COLO829 (cell line): ENCODE data around the gene ZBP1.
A peak's percentile ranks its signal among the peaks of the same experiment; 100 is the strongest.
"Not testable (repeated sequence)": the region's sequence is repeated elsewhere in the genome, so short reads cannot be mapped to it uniquely, and the experiment has no call there.

Experiments used
- DNase-seq: peaks from one replicate; pipeline ENCODE4 v3.0.0; 2012; ENCODE audit warnings: low spot score

The ZBP1 gene

DNA sequence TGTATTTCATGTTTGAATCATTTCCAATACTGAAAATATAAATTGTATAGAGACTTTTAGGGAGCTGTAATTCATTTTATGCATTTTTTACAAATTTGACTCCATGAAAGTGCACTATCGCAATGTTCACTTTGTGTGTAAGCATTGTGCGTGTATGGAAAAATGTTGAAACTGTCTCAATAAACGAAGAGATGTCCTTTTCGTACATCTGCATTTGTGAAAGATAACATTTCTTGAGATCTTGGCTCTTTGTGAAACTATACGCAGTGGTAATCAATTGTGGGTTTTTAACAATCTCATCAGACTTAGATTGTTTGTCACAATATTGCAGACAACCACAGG is 18.6 kb upstream of the ZBP1 start:
- DNase-seq: no peak

DNA sequence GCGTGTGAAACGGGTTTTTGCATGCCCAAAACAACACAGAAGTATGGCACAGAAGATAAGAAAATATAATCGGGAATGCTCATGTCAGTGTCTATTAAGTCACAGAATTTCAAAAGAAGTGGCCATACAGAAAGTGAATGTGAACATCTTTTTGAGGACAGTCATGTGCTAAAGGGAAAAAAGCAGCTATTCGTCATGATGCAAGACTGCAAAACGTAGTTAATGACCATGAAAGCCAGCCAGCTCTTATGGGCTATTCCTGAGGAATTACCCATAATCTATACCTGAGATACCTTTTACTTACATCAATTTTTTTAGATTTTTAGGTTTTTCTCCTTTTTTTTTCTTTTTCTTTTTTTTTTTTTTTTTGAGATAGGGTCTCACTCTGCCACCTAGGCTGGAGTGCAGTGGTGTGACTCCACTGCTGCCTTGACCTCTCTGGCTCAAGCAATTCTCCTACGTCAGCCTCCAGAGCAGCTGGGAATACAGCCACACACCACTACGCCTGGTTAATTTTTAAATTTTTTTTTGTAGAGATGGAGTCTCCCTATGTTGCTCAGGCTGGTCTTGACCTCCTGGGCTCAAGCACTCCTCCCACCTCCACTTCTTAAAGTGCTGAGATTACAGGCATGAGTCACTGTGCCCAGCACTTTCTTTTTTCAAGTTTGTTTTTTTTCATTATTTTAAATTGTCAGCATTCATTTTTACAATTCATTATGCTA is 18.1 kb upstream of the ZBP1 start:
- DNase-seq: no peak

DNA sequence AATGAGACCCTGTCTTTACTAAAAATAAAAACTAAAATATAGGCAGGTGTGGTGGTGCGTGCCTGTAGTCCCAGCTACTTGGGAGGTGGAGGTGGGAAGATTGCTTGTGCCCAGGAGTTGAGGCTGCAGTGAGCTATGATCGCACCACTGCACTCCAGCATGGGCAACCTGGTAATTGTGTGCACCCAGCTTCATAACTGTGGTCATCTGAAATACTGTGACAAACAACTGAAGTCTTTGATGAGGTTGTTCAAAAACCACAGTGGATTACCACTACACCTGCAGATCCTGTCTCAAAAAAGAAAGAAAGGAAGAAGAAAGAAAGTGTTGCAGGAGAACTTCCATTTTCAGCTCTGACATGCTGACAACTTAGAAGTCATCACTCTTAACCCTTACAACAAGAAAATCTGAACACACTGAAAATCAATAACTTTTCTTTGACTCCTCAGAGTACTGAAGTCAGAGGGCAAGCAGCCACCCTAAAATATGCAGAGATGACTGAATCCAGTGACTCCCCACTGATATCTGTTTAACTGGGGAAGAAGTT is 13.8 kb upstream of the ZBP1 start:
- no peak for DNase-seq

DNA sequence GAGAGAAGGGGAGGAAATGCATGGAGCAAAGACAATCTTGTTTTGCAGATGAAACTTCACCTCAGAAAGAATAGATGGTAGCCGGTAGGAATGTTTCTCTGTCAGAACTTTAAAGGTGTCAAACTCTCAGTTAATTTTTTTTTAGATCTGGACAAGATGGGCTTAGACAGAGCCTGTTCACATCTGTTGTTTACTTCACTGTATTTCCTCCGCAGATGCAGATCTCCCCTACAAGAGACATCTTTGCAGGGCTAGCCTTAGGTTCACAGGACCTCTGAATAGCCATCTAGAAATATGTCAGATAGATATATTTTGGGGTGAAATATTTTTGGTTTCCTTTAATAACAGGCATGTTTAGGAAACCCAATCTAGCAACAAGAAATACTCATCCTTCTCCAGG is 12.1 kb upstream of the ZBP1 start:
- no peak for DNase-seq

DNA sequence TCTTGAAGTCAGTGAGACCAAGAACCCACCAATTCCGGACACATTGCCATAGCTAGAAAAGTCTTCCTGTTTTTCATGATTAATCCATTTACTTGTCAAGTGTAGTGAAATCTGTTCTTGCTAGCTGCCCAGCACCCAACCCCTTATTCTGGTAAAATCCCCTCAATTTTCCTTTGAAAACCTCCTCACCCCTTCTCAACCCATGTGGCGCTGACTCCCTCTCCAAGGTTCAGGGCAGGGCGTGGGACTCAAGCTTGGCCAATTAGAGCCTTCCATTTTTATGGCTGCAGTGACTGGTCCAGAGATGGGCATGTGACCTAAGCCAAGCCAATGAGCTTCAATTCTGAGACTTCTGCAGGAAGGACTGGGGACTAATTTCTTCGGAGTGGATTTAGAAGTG is 9.8 kb upstream of the ZBP1 start:
- no peak for DNase-seq

DNA sequence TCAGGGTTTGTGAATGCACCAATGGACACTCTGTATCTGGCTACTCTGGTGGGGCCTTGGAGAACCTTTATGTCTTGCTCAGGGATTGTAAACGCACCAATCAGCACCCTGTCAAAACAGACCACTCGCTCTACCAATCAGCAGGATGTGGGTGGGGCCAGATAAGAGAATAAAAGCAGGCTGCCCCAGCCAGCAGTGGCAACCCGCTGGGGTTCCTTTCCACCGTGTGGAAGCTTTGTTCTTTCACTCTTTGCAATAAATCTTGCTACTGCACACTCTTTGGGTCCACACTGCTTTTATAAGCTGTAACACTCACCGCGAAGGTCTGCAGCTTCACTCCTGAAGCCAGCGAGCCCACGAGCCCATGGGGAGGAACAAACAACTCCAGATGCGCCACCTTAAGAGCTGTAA is 9.3 kb upstream of the ZBP1 start:
- DNase-seq: not testable (repeated sequence)

DNA sequence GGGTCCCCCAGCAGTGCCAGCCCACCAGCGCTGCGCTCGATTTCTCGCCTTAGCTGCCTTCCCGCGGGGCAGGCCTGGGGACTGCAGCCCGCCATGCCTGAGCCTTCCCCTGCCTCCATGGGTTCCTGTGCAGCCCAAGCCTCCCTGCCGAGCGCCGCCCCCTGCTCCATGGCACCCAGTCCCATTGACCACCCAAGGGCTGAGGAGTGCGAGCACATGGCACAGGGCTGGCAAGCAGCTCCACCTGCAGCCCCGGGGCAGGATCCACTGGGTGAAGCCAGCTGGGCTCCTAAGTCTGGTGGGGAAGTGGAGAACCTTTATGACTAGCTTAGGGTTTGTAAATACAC is 8.7 kb upstream of the ZBP1 start:
- not testable (repeated sequence) for DNase-seq

DNA sequence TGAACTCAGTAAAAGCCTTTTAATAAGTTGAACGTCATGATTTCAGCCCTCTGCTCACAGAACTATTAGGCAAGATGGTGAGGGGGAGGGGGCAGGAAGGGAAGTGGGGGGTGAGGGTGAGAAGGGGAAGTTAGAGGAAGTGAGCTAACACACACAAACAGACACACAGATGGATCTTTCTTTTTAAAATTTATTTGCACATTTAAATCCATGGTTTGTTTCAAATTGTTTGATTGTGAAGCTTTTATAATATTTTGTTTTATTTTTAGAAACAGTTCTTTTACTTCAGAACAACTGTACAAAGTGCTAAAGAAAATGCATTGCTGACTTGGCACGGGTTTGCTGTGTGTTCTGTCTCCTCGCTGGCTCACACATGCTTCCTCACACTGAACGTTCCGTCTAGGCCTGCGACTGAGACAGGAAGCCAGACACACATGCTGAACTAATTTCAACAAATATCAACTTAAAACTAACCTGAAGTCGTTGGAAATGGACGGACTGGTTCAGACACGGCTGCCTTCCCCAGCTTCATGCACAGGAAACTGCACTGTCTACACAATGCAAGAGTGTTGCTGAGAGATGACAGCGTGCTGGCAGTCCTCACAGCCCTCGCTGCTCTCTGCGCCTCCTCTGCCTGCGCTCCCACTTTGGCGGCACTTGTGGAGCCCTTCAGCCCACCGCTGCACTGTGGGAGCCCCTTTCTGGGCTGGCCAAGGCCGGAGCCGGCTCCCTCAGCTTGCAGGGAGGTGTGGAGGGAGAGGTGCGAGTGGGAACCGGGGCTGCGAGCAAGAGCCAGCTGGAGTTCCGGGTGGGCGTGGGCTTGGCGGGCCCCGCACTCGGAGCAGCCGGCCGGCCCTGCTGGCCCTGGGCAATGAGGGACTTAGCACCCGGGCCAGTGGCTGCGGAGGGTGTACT is 8.1 kb upstream of the ZBP1 start:
- no peak for DNase-seq

DNA sequence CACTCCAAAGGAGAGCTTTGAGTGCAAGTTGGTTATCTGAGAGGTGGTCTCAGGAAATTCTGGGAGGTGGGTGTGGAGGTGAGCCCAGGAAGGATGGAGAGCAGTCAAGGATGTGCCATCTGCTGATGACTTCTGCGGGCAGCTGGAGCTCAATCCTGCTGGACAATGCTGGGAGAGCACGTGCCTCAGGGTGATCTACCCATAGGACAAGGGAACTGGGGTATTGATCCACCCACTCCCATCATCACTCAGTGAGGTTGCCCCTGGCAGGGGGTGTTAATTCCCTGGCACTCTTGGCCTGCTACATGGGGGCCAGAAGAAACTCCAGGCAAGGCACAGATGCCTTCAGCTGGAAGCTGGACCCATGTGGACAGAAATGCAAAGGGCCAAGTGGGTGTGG is 7.1 kb upstream of the ZBP1 start:
- DNase-seq: no peak

DNA sequence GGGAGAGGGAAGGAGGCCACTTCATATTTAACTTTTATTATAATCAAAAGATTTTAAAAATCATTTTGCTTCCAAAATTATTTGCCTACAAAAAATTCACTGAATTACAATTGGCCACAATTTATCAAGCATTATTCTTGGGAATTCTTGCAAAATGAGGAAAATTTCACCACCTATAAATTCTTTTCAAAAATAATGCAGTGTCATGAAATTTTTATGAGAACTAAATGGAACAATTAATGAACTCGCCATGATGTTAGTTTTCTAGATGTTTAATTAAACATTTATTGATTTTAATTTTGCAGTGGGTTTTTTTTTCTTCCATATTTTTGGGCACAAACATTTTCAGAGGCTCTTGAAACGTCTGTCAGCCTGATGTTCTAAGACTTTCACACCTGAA is 5.8 kb upstream of the ZBP1 start:
- DNase-seq: no peak

DNA sequence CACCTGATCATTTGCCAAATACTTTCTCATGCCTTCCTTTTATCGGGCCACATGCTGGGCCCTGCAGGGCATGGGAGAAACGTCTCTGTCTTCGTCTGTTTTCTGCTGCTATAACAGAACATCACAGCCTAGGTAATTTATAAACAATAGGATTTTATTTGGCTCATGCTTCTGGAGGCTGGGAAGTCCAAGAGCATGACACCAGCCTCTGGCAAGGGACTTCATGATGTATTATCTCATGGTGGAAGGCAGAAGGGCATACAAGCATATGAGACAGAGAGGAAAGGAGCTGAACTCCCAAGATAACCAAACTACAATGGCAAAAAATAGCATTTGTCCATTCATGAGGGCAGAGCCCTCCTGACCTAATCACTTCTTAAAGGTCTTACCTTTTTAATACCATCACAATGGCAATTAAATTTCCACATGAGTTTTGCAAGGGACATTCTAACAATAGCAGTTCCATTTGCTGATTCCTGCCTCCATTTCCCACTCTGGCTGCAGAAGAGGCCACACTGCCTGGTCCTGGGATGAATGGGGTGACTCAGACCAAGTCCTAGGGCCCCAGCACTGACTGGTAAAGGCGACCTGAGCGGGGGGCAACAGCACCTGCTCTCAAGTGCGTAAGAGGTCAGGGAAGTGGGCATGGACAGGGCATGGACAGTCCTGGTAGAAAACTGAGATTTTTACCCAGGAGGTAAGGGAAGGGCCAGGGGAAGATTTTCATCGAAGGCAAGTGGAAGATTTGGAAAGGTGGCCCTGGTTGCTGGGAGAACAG is 5.1 kb upstream of the ZBP1 start:
- no peak for DNase-seq

DNA sequence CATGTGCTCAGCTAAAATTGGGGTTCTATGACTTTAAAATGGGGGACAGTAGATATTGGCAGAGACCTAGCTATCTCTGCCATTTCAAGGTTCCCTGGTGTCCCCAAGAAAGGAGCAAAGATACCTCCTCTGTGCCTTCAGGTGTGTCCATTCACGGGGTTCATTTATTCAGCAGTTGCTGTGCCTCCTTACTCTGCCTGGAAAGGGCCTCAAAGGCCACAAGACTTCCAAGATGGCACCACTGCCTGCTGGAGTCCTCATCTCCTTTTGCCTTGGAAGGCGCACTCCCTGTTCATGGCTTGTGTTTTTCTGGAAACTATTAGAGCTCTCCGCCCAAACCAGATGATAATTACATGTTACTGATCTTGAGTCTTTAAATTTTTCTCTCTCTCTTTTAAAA is 3.9 kb upstream of the ZBP1 start:
- DNase-seq: no peak

DNA sequence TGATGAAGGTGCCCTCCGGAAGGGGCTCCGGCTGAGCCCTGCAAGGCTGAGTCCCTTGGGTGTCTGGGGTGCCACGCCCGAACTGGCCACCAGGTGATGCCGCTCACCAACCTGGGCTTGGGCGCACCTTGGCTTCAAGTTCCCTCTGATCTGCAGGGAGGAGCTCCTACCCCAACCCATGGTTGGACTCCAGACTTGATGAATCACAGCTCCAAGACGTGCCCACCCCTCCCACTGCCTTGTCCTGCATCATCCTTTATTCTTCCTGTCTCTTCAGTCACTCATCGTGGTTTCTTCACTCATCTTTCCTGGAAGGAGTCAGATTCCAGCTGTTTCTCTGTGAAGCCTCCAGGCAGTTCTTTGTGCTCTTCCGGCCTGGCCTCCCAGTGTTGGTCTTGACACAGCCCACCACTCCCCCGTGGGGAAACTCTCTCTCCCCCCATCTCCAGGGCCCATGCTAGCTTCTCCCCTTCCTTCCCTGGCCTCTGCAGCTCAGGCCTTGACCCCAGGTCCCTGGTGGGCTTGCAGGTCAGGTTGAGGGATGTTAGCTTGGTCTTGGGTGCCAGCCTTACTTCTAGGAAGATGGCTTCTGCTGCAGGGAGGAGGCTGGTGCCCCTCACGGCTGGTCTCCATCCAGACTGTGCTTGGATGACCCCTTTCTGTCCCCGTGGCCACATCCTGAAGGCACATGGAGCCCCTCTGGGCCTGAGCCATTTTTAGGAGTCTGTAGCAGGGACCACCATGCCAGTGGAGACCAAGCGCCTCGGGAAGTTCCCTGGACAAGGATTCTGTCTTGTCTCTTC is 2.6 kb upstream of the ZBP1 start:
- DNase-seq: peak; percentile 82

DNA sequence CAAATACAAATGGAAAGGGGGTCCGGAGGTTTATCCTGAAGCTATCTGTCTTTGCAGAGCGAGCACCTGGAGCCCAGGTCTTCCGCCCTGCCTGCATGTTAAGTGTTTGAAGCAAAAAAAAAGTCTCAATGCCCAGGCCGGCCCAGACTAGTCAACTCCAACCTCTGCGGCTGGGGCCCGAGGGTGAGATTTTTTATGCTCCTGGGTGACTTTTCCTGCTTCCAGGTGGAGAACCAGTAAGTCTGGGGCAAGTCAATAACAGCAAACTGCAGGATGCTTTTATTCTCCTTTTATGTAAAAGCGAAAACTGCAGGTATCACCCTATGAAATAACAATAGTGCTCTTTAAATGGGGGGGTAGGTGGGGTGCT is 2.0 kb upstream of the ZBP1 start:
- no peak for DNase-seq

DNA sequence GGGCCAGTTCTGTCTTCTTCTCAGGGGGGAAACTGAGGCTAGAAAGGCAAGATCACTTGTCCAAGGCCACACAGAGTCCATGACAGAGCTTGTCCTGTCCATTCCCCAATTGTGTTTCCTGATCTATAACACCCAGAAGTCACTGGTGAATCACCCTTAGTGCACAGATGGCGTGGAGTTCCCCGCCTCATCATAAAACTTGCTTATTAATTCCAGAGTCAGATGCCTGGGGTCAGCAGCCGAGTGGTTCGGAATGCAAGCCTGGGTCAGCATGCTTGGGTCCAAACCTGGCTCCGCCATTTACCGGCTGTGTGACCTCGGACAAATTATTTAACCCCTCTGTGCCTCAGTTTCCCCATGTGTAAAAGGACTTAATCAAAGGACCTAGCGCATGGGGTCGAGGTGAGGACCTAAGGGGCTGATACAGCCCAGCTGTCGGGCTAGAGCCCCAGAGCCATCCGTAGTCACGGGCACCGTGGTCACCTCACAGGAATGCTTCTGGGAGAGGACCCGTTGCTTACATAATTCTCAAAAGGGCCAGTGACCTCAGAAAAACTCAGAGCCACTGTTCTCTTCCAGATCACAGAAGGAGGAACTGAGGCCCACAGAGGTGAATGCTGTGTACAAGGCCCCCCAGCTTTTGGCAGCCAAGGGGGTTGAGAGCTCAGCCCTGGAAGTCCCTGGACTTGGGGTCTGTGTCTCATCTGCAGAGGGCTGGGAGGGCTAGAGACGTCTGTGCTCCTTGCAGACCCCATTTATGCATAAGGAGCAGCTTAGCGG is 1.4 kb upstream of the ZBP1 start:
- DNase-seq: no peak

DNA sequence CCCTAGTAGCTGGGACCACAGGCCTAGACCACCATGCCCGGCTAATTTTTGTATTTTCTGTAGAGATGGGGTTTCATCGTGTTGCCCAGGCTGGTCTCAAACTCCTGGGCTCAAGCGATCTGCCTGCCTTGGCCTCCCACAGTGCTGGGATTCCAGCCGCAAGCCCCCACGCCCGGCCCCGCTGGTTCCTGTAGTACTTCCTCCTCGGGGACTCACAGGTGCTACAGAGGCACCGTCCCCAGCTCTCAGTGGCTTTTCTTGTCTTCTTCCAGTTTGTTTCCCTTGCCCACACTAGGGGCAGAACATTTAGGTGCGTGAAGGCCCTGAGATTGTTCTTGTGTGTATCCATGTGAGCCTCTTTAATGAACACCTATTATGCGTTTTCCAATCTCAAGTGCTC is 773 bp upstream of the ZBP1 start:
- DNase-seq: no peak

DNA sequence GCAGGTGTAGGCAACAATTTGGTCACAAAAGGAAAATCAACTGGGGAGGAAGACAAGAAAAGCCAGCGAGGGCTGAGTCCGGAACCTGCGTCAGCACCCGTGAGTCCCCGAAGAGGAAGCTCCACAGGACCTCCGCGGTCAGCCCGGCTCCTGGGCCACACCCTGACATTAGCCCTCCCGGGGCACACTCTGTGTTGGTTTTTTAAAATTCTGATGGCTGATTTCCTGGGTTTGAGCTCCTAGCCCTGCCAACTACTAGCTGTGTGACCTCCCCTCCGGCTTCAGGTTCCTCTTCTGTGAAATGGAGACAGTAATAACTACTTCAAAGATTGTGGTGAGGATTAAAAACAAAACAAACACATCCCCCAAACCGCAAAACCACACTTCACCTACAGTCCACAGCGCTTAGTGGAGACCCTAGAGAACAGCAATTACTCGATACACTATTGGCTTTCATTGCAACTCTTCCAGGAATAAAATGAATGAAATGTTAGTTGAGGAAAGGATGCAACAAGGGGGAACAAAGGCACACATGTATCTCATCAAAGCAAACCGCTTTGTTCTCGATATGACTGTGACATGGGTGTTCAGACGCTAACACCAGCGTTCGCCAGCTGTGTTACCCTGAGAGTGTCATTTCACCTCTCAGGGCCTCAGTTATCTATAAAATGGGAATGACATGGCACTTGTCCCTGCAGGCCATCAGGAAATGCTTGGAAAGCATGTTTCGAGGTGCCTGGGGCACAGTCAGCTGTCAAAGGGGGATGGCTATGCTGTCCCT is 985 bp downstream of the ZBP1 start:
- no peak for DNase-seq

DNA sequence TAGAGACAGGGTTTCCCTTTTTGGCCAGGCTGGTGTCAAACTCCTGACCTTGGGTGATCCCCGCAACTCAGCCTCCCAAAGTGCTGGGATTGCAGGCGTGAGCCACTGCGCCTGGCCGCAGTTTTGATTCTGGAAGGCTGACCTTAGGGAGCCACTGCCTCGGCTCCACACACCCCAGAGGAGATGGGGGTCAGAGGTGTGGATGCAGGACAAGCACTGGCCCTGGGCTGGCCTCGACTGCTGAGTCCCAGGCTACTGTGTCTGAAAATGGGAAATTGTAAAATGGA is 1.5 kb downstream of the ZBP1 start:
- no peak for DNase-seq

DNA sequence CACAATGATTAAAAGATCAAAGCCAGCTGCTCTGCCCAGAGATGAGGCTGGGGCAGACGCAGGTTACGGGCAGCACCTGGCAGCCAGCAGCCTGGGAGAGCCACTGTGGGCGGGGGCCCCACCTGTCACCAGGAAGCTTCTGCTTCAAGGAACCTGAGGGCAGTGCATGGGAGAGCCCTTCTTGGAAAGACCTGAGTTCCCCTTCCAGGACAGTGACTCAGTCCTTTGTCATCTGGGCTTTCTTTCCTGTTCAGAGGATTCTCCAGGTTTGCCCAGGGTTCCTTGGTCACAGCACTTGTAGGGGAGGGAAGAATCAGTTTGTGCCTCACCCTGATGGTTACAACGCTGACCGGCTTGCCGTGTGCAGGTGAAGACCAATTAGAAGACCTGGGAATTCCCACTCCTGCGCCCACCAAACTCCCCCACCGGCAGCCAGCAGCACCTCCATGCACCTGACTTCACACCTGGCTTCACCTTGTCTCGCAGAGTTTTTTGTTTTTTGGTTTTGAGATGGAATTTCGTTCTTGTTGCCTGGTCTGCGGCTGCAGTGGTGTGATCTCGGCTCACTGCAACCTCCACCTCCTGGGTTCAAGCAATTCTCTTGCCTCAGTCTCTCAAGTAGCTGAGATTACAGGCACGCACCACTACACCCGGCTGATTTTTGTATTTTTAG is 2.0 kb downstream of the ZBP1 start:
- DNase-seq: no peak
